HEK293 (cell line): Measurements from ENCODE around the gene PRPH.

Experiments used
- BCL11A ChIP-seq: fragments of 450-650 bp; formaldehyde crosslinking; IDR thresholded peaks from 2 replicates; pipeline ENCODE4 v1.5.1; 2016; ENCODE audit warnings: low read depth, missing biosample characterization, missing genetic modification characterization
- BCL11B ChIP-seq: fragments of 450-650 bp; formaldehyde crosslinking; IDR thresholded peaks from 2 replicates; pipeline ENCODE4 v1.5.1; 2016; ENCODE audit warnings: low read depth, missing biosample characterization, missing genetic modification characterization
- HOXD13 ChIP-seq: sonication (generic); formaldehyde crosslinking; IDR thresholded peaks from 2 replicates; pipeline ENCODE4 v1.8.0; 2022; ENCODE audit warnings: missing genetic modification reagents, borderline replicate concordance
- IKZF3 ChIP-seq: fragments of 450-650 bp; IDR thresholded peaks from 2 replicates; pipeline ENCODE4 v1.5.0; 2018; ENCODE audit warnings: missing biosample characterization, mild to moderate bottlenecking, missing genetic modification characterization, moderate library complexity
- TCF7L2 ChIP-seq: IDR thresholded peaks from 2 replicates; pipeline ENCODE4 v1.6.1; 2011; ENCODE audit warnings: low read depth, mild to moderate bottlenecking, inconsistent platforms, low read length, moderate library complexity, borderline replicate concordance
- ZBTB6 ChIP-seq: fragments of 450-650 bp; formaldehyde crosslinking; IDR thresholded peaks from 2 replicates; pipeline ENCODE4 v1.5.1; 2017; ENCODE audit warnings: missing biosample characterization, missing genetic modification characterization
- ZBTB7A ChIP-seq: fragments of 450-650 bp; formaldehyde crosslinking; IDR thresholded peaks from 2 replicates; pipeline ENCODE4 v1.5.1; 2016; ENCODE audit warnings: low read depth, missing biosample characterization, missing genetic modification characterization
- ZFP37 ChIP-seq: fragments of 450-650 bp; formaldehyde crosslinking; IDR thresholded peaks from 2 replicates; pipeline ENCODE4 v1.5.1; 2016; ENCODE audit warnings: missing biosample characterization, missing genetic modification characterization
- ZNF114 ChIP-seq: fragments of 450-650 bp; formaldehyde crosslinking; IDR thresholded peaks from 2 replicates; pipeline ENCODE4 v1.5.0; 2017; ENCODE audit warnings: missing biosample characterization, missing genetic modification characterization
- ZNF155 ChIP-seq: fragments of 450-650 bp; formaldehyde crosslinking; IDR thresholded peaks from 2 replicates; pipeline ENCODE4 v1.5.1; 2016; ENCODE audit warnings: missing biosample characterization, missing genetic modification characterization
- ZNF157 ChIP-seq: fragments of 450-650 bp; formaldehyde crosslinking; IDR thresholded peaks from 2 replicates; pipeline ENCODE4 v1.5.1; 2016; ENCODE audit warnings: missing biosample characterization, missing genetic modification characterization
- ZNF16 ChIP-seq: fragments of 450-650 bp; formaldehyde crosslinking; IDR thresholded peaks from 2 replicates; pipeline ENCODE4 v1.5.1; 2016; ENCODE audit warnings: low read depth, missing biosample characterization, missing genetic modification characterization
- ZNF174 ChIP-seq: fragments of 450-650 bp; formaldehyde crosslinking; IDR thresholded peaks from 2 replicates; pipeline ENCODE4 v1.5.0; 2017; ENCODE audit warnings: missing biosample characterization, mild to moderate bottlenecking, missing genetic modification characterization
- ZNF221 ChIP-seq: fragments of 450-650 bp; formaldehyde crosslinking; IDR thresholded peaks from 2 replicates; pipeline ENCODE4 v1.5.1; 2017; ENCODE audit warnings: missing biosample characterization, missing genetic modification characterization, borderline replicate concordance
- ZNF280C ChIP-seq: fragments of 450-650 bp; formaldehyde crosslinking; IDR thresholded peaks from 2 replicates; pipeline ENCODE4 v1.5.1; 2016; ENCODE audit warnings: missing biosample characterization, missing genetic modification characterization
- ZNF433 ChIP-seq: fragments of 450-650 bp; formaldehyde crosslinking; IDR thresholded peaks from 2 replicates; pipeline ENCODE4 v1.5.1; 2016; ENCODE audit warnings: missing biosample characterization, missing genetic modification characterization, low read depth
- ZNF518A ChIP-seq: fragments of 450-650 bp; formaldehyde crosslinking; conservative IDR thresholded peaks from 2 replicates; pipeline ENCODE4 v1.5.1; 2016; ENCODE audit warnings: low read depth, missing biosample characterization, missing genetic modification characterization
- ZNF530 ChIP-seq: fragments of 450-650 bp; formaldehyde crosslinking; IDR thresholded peaks from 2 replicates; pipeline ENCODE4 v1.5.1; 2016; ENCODE audit warnings: low read depth, missing biosample characterization, missing genetic modification characterization
- ZNF549 ChIP-seq: fragments of 450-650 bp; IDR thresholded peaks from 2 replicates; pipeline ENCODE4 v1.5.1; 2018; ENCODE audit warnings: missing biosample characterization, missing genetic modification characterization, mild to moderate bottlenecking, inconsistent platforms, moderate library complexity
- ZNF571 ChIP-seq: fragments of 450-650 bp; formaldehyde crosslinking; IDR thresholded peaks from 2 replicates; pipeline ENCODE4 v1.5.0; 2017; ENCODE audit warnings: missing biosample characterization, missing genetic modification characterization
- ZNF596 ChIP-seq: fragments of 450-650 bp; IDR thresholded peaks from 2 replicates; pipeline ENCODE4 v1.5.0; 2018; ENCODE audit warnings: missing biosample characterization, mild to moderate bottlenecking, missing genetic modification characterization, moderate library complexity
- ZNF654 ChIP-seq: fragments of 450-650 bp; formaldehyde crosslinking; IDR thresholded peaks from 2 replicates; pipeline ENCODE4 v1.5.1; 2016; ENCODE audit warnings: low read depth, missing biosample characterization, missing genetic modification characterization
- ZNF670 ChIP-seq: fragments of 450-650 bp; formaldehyde crosslinking; IDR thresholded peaks from 2 replicates; pipeline ENCODE4 v1.5.1; 2016; ENCODE audit warnings: missing biosample characterization, missing genetic modification characterization, low read depth
- ZNF777 ChIP-seq: fragments of 450-650 bp; formaldehyde crosslinking; IDR thresholded peaks from 2 replicates; pipeline ENCODE4 v1.5.1; 2017; ENCODE audit warnings: missing biosample characterization, missing genetic modification characterization, borderline replicate concordance
- ZNF830 ChIP-seq: fragments of 450-650 bp; IDR thresholded peaks from 2 replicates; pipeline ENCODE4 v1.5.0; 2018; ENCODE audit warnings: missing biosample characterization, missing genetic modification characterization, low read depth, mild to moderate bottlenecking, moderate library complexity
- ZSCAN18 ChIP-seq: fragments of 450-650 bp; formaldehyde crosslinking; IDR thresholded peaks from 2 replicates; pipeline ENCODE4 v1.5.1; 2016; ENCODE audit warnings: missing biosample characterization, missing genetic modification characterization
- ZSCAN30 ChIP-seq: fragments of 450-650 bp; IDR thresholded peaks from 2 replicates; pipeline ENCODE4 v1.5.1; 2018; ENCODE audit warnings: missing biosample characterization, mild to moderate bottlenecking, missing genetic modification characterization, moderate library complexity
- TF ChIP-seq, protein P1 (sequence below): fragments of 450-650 bp; formaldehyde crosslinking; IDR thresholded peaks from 2 replicates; pipeline ENCODE4 v1.5.1; 2017; ENCODE audit warnings: missing biosample characterization, missing genetic modification characterization

PRPH gene

GRCh38 chr12:49296034-49296835 is 1.3 kb downstream of the PRPH start (continued):
- no peak for TF ChIP-seq ZNF670 (tag by site-specific recombination)
- no peak for TF ChIP-seq HOXD13 (CRISPR knock-in tag)
- TF ChIP-seq ZNF433 = no peak
- TF ChIP-seq ZNF221 = no peak
- TF ChIP-seq TCF7L2 = no peak
- no peak for TF ChIP-seq ZNF114
- TF ChIP-seq ZSCAN18 (tag by site-specific recombination) = no peak
- TF ChIP-seq ZNF596 (tag by site-specific recombination) = no peak
- TF ChIP-seq ZBTB6 (tag by site-specific recombination) = no peak
- no peak for TF ChIP-seq BCL11B (tag by site-specific recombination)
- peak; percentile 22; the same call in 1 of the 2 replicates for TF ChIP-seq ZNF654 (tag by site-specific recombination)
- no peak for TF ChIP-seq ZFP37
- TF ChIP-seq ZNF155 = no peak
- no peak for TF ChIP-seq IKZF3 (tag by site-specific recombination)
- peak; percentile 33; the same call in 1 of the 2 replicates for TF ChIP-seq ZBTB7A
- TF ChIP-seq ZNF530 (tag by site-specific recombination) = no peak
- no peak for TF ChIP-seq ZNF280C (tag by site-specific recombination)
- TF ChIP-seq ZNF16 (tag by site-specific recombination) = no peak
- no peak for TF ChIP-seq ZNF549 (tag by site-specific recombination)
- TF ChIP-seq ZSCAN30 (tag by site-specific recombination) = peak; percentile 77
- TF ChIP-seq ZNF157 (tag by site-specific recombination) = no peak
- TF ChIP-seq, protein P1, sequence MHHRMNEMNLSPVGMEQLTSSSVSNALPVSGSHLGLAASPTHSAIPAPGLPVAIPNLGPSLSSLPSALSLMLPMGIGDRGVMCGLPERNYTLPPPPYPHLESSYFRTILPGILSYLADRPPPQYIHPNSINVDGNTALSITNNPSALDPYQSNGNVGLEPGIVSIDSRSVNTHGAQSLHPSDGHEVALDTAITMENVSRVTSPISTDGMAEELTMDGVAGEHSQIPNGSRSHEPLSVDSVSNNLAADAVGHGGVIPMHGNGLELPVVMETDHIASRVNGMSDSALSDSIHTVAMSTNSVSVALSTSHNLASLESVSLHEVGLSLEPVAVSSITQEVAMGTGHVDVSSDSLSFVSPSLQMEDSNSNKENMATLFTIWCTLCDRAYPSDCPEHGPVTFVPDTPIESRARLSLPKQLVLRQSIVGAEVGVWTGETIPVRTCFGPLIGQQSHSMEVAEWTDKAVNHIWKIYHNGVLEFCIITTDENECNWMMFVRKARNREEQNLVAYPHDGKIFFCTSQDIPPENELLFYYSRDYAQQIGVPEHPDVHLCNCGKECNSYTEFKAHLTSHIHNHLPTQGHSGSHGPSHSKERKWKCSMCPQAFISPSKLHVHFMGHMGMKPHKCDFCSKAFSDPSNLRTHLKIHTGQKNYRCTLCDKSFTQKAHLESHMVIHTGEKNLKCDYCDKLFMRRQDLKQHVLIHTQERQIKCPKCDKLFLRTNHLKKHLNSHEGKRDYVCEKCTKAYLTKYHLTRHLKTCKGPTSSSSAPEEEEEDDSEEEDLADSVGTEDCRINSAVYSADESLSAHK (tag by site-specific recombination) = no peak
- no peak for TF ChIP-seq BCL11A
- no peak for TF ChIP-seq ZNF571 (tag by site-specific recombination)
- no peak for TF ChIP-seq ZNF777
- TF ChIP-seq ZNF174 = no peak
- TF ChIP-seq ZNF518A (tag by site-specific recombination) = no peak
- no peak for TF ChIP-seq ZNF830 (tag by site-specific recombination)
